Right cardiac atrium (tissue), 5 donors: ENCODE results near the gene GCNT1. TPM values are rescaled to one million over a fixed set of nuclear protein-coding genes. Genes with fewer than 3 reads are reported as not detected.
A peak's percentile ranks its signal among the peaks of the same experiment; 100 is the strongest.

Experiments used
- ATAC-seq, 2 donors: fragments of 200-7000 bp; cut with Tn5 transposase; one replicate each; pipeline versions ENCODE4 v1.8.0 to v1.9.1; 2020; ENCODE audit warnings: moderate library complexity in 2 of 2, mild to moderate bottlenecking in 1 of 2
- DNase-seq, 3 donors: peaks; one replicate each; pipeline ENCODE4 v3.0.0-alpha.2; 2020
- H3K27ac ChIP-seq: one replicate; pipeline ENCODE4 v1.5.1; 2013; ENCODE audit warnings: mild to moderate bottlenecking, low read length, control low read depth, moderate library complexity
- H3K27me3 ChIP-seq: one replicate; pipeline ENCODE4 v1.6.1; 2013; ENCODE audit not compliant: control insufficient read depth, insufficient read depth
- H3K4me1 ChIP-seq: one replicate; pipeline ENCODE4 v1.6.1; 2013; ENCODE audit warnings: low read length; ENCODE audit not compliant: control insufficient read depth, insufficient read depth
- H3K4me3 ChIP-seq: one replicate; pipeline ENCODE4 v1.5.1; 2013; ENCODE audit warnings: low read length, control low read depth
- H3K9me3 ChIP-seq: one replicate; pipeline ENCODE4 v1.6.1; 2013; ENCODE audit warnings: low read length; ENCODE audit not compliant: control insufficient read depth
- WGBS: extraction: QIAGEN DNeasy Blood & Tissue Kit; methylation state at CpG from one replicate; pipeline ENCODE4 v1.1.7; 2013; 5-methylcytosine and 5-hydroxymethylcytosine counted together
- intact Hi-C, 4 donors: fragments of 100-400 bp; cut with DNase I; formaldehyde crosslinking; loops; one replicate each; pipeline versions ENCODE4 v1.11.0 to v1.14.0; 2022 to 2023
- long read RNA-seq, 4 donors: library from polyadenylated mRNA; unstranded; transcript quantifications; one replicate each; pipeline ENCODE4 v2.0.0, GENCODE V29; 2020 to 2021
- polyA plus RNA-seq: library from polyadenylated mRNA; stranded (reverse); fragments of 200-250 nt; gene quantifications from one replicate; pipeline ENCODE4 v1.2.3, GENCODE V29; 2013
- total RNA-seq, 4 donors: library from RNA; stranded (reverse); fragmentation: NEBNext Ultra II Directional; extraction: Animal tissue kit (Norgen Biotek cat#: 25700); gene quantifications; one replicate each; pipeline ENCODE4 v1.2.1, GENCODE V29; 2021
- donor health status: healthy with polysubstance abuse.
- donor health status: DM: no; HTN: yes; CAD: no.
- donor health status: DM: no; HTN: no; CAD: no.
- donor health status: DM: no; HTN: yes; CAD: no; lungs with severe emphysema.
- donor health status: DM: yes; HTN: yes; CAD: no.

Gene GCNT1
- total RNA-seq (1 to 10 TPM; 2.6 to 5.7 (median 4.0) TPM), polyA plus RNA-seq (0.91 TPM)
- long read RNA-seq, donor 1, full-length matches to known transcripts: 4 of 6 reads
- long read RNA-seq, donor 1, partial matches to known transcripts: 1 of 6 reads
- long read RNA-seq, donor 1, other reads (novel, unspliced or antisense): 1 of 6 reads
- long read RNA-seq, donor 2, full-length matches to known transcripts: 2 of 2 reads
- long read RNA-seq, donor 2, partial matches to known transcripts: 0 of 2 reads
- long read RNA-seq, donor 2, other reads (novel, unspliced or antisense): 0 of 2 reads
- long read RNA-seq, donor 3, full-length matches to known transcripts: 5 of 8 reads
- long read RNA-seq, donor 3, partial matches to known transcripts: 1 of 8 reads
- long read RNA-seq, donor 3, other reads (novel, unspliced or antisense): 2 of 8 reads
- long read RNA-seq, donor 4, full-length matches to known transcripts: 1 of 2 reads
- long read RNA-seq, donor 4, partial matches to known transcripts: 1 of 2 reads
- long read RNA-seq, donor 4, other reads (novel, unspliced or antisense): 0 of 2 reads

- Histone ChIP-seq H3K4me3 (peak within 1 kb of the TSS; percentile 64), H3K4me1 (no peaks in the 10 kb centered on the region), H3K9me3 (no peaks in the 10 kb centered on the region), H3K27ac (peak within 1 kb of the TSS; percentile 6), H3K27me3 (no peaks in the 10 kb centered on the region)
- 1% methylated on average over 65 of the region's 65 CpGs for WGBS
- DNase-seq (peak; percentile 83 to 94 (median 93)), ATAC-seq (peak; percentile 98)
- intact Hi-C loops: loop anchor here in 1 of 4 donors (5.0 kb wide), 1 partner anchor 203 kb away; no protein-coding TSS in a partner anchor
Measured at GRCh38 chr9:76458903-76459693, at the start of gene GCNT1. GCNT1 (plus strand) TSS chr9:76459182; CDS start chr9:76502382, 43,200 bp downstream.

- H3K4me1 ChIP-seq: no peaks in the 10 kb centered on the region
- no peaks in the 10 kb centered on the region for H3K9me3 ChIP-seq
- ATAC-seq (no peak), DNase-seq (no peak)
- no peak overlapping the region for H3K27ac ChIP-seq
- intact Hi-C loops: no loop called here
- no peak overlapping the region for H3K4me3 ChIP-seq
- WGBS: 49% methylated on average over 2 of the region's 2 CpGs
- no peaks in the 10 kb centered on the region for H3K27me3 ChIP-seq
Measured at GRCh38 chr9:76412638-76413037, 46.3 kb upstream of the GCNT1 start.

GRCh38 chr9:76413658-76414057 is 45.3 kb upstream of the GCNT1 start:
- H3K4me3 ChIP-seq: no peak overlapping the region
- DNase-seq: no peak
- H3K27ac ChIP-seq: no peak overlapping the region
- intact Hi-C loops: no loop called here
- no peaks in the 10 kb centered on the region for H3K9me3 ChIP-seq
- H3K4me1 ChIP-seq: no peaks in the 10 kb centered on the region
- H3K27me3 ChIP-seq: no peaks in the 10 kb centered on the region
- no peak for ATAC-seq

- DNase-seq: no peak
- intact Hi-C loops: no loop called here
- H3K27ac ChIP-seq: no peak overlapping the region
- no peak overlapping the region for H3K4me3 ChIP-seq
- no peaks in the 10 kb centered on the region for H3K4me1 ChIP-seq
- H3K27me3 ChIP-seq: no peaks in the 10 kb centered on the region
- no peaks in the 10 kb centered on the region for H3K9me3 ChIP-seq
- no peak for ATAC-seq
- WGBS: 68% methylated on average over 4 of the region's 4 CpGs
Measured at GRCh38 chr9:76414661-76415060, 44.3 kb upstream of the GCNT1 start.

GRCh38 chr9:76415154-76415553 is 43.8 kb upstream of the GCNT1 start:
- intact Hi-C loops: no loop called here
- Histone ChIP-seq H3K27ac (no peak overlapping the region), H3K4me3 (no peak overlapping the region), H3K9me3 (no peaks in the 10 kb centered on the region), H3K27me3 (no peaks in the 10 kb centered on the region), H3K4me1 (no peaks in the 10 kb centered on the region)
- DNase-seq (no peak), ATAC-seq (no peak)
- 95% methylated on average over 2 of the region's 2 CpGs for WGBS

GRCh38 chr9:76415731-76416130 is 43.3 kb upstream of the GCNT1 start:
- Histone ChIP-seq H3K27me3 (no peaks in the 10 kb centered on the region), H3K9me3 (no peaks in the 10 kb centered on the region), H3K4me3 (no peak overlapping the region), H3K4me1 (no peaks in the 10 kb centered on the region), H3K27ac (no peak overlapping the region)
- no peak for DNase-seq
- intact Hi-C loops: no loop called here
- peak in 1 of 2 donors; percentile 50 for ATAC-seq

GRCh38 chr9:76417394-76417793 is 41.6 kb upstream of the GCNT1 start:
- 43% methylated on average over 1 of the region's 1 CpG for WGBS
- DNase-seq (no peak), ATAC-seq (no peak)
- H3K27ac ChIP-seq: no peak overlapping the region
- H3K9me3 ChIP-seq: no peaks in the 10 kb centered on the region
- no peak overlapping the region for H3K4me3 ChIP-seq
- no peaks in the 10 kb centered on the region for H3K27me3 ChIP-seq
- no peaks in the 10 kb centered on the region for H3K4me1 ChIP-seq
- intact Hi-C loops: no loop called here

- ATAC-seq (no peak), DNase-seq (no peak)
- no peaks in the 10 kb centered on the region for H3K9me3 ChIP-seq
- H3K27me3 ChIP-seq: no peaks in the 10 kb centered on the region
- WGBS: 69% methylated on average over 2 of the region's 2 CpGs
- no peaks in the 10 kb centered on the region for H3K4me1 ChIP-seq
- intact Hi-C loops: loop anchor here in 1 of 4 donors (2.0 kb wide), 1 partner anchor 15 kb away; no protein-coding TSS in a partner anchor
- no peak overlapping the region for H3K4me3 ChIP-seq
- no peak overlapping the region for H3K27ac ChIP-seq
Measured at GRCh38 chr9:76419782-76420380, 39.1 kb upstream of the GCNT1 start.

- 65% methylated on average over 2 of the region's 2 CpGs for WGBS
- DNase-seq (no peak), ATAC-seq (no peak)
- Histone ChIP-seq H3K9me3 (no peaks in the 10 kb centered on the region), H3K27me3 (no peaks in the 10 kb centered on the region), H3K4me1 (no peaks in the 10 kb centered on the region), H3K27ac (no peak overlapping the region), H3K4me3 (no peak overlapping the region)
- intact Hi-C loops: no loop called here
Measured at GRCh38 chr9:76423216-76424177, 35.5 kb upstream of the GCNT1 start.

- Histone ChIP-seq H3K9me3 (no peaks in the 10 kb centered on the region), H3K27me3 (no peaks in the 10 kb centered on the region), H3K4me1 (no peaks in the 10 kb centered on the region), H3K4me3 (no peak overlapping the region), H3K27ac (no peak overlapping the region)
- 94% methylated on average over 4 of the region's 4 CpGs for WGBS
- ATAC-seq (no peak), DNase-seq (no peak)
- intact Hi-C loops: no loop called here
Measured at GRCh38 chr9:76424491-76424890, 34.5 kb upstream of the GCNT1 start.
